Activated naive CD8-positive, alpha-beta T cell treated with anti-CD3 and anti-CD28 coated beads, Interleukin-2, amount 50 U/mL, for 16 hours (primary cell): ENCODE data around the gene DGCR8.
A peak's percentile ranks its signal among the peaks of the same experiment; 100 is the strongest.
"Not testable (repeated sequence)": the region's sequence is repeated elsewhere in the genome, so short reads cannot be mapped to it uniquely, and the experiment has no call there.

Experiments
- DNase-seq: peaks from one replicate; pipeline ENCODE4 v3.0.0-alpha.2; 2020; ENCODE audit warnings: low read depth, low spot score

DGCR8 gene

GRCh38 chr22:20066617-20067383 lies 13.2 kb upstream of the DGCR8 start:
- DNase-seq = no peak

DNA sequence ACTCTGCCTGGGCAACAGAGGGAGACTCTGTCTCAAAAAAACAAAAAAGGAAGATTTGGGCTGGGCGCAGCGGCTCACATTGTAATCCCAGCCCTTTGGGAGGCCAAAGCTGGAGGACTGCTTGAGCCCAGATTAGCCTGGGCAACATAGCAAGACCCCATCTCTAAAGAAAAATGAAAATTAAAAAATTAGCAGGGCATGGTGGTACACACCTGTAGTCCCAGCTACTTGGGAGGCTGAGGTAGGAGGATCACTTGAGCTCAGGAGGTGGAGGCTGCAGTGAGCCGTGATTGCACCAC lies 12.7 kb upstream of the DGCR8 start:
- not testable (repeated sequence) for DNase-seq

- DNase-seq = no peak
These were observed 11.4 kb upstream of the DGCR8 start for GRCh38 chr22:20068640-20069039.

- DNase-seq = no peak
These were observed 10.6 kb upstream of the DGCR8 start for GRCh38 chr22:20069331-20070042.

DNA sequence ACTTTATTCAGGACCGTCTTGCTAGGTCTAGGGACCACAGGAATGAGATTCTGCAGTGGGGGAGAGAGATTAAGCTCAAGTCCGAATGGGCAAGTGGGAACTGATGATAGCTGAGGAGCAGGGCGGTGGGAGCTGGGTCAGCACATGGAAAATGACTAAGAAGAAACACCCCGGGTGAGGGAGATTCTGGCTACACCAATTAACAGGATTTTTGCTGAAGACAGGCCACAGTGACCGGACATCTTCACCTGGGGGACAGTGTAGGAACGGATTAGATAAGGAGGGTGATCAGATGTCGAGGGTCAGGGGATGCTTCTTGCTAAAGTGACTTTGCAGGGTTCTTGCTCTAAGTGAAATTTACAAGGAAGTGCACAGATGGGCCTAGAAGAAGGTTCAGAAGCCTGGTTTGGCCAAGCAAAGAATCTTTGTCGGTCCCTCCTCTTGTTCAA lies 8.5 kb upstream of the DGCR8 start:
- no peak for DNase-seq

DNA sequence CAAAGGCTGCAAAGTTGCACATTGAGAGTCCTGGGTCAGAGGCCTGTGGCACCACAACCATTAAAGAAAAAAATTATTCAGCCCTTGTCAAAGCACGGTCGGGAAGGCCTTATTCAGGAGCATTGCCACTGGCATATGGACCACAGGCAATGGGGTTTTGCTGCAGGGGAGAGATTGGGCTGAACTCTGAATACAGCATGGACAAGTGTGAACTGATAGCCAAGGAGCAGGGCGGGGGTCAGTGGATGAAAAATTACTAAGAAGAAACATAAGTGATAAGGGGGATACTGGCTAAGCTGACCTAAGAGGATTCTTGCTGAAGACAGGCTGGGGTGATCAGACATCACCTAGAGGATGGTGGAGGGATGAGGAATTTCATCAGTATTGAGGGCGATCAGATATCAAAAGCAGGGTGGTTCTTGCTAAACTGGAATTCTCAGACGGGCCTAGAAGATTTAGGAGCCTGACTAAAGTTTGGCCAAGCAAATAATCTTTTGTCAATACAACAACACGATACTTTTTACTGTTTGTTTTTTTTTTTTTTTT lies 3.3 kb upstream of the DGCR8 start:
- no peak for DNase-seq

DNA sequence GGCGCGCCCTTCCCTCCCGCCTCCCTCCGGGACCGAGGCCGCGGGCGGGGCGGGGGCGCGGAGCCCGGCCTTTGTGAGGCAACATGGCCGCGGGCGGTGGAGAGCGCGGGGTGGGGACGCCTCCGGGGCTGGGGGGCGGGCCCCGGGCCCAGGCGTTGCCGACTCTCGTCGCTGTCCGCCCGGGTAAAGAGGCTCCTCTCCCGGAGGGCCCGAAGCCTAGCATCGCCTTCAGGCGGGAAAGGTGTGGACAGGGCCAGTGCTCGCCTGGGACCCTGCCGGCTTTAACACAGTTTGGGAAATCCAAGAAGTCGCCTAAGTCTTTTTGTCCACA lies 369 bp downstream of the DGCR8 start:
- DNase-seq = peak; percentile 36

DNA sequence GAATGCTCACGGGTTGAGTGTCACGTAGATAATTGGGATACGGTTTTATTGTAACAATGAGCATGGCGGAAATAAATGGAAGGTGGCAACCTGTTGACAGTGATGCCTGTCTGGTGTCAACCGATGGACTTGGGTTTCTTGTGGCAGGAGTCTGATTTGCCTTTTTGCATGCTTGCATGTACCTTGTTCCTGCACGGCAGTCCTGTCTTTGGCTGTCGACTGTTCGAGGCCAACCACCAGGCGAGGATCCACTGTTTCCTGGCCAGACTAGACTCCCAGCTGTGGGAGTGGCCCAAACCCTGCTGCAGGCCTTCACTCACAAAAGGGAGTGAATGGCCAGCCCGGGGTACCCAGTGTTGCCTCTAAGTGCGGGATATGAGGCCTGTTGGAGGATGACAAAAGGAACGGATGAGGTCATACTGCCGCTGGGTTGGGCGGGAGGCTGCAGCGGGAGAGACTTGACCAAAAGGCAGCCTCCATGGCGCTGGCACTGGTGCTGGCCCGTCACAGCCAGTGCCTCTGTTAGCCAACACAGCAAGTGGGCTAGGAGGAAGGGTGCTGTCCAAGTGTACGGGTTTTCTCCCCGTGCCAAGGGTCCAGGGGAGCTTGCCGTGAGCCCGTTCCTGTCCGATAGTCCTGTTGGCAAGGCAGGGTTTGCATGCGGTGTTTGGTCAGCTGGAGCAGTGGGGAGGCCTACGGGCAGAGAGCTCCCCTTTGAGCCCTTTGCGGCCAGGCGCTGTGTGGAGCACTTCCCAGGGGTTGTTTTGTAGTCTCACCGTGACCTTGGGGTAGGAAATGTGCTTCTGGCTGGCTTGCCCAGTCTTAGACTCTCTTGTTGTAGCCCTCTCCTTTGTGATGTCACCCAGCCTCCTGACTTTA lies 974 bp downstream of the DGCR8 start:
- no peak for DNase-seq

GRCh38 chr22:20083157-20083890 lies 3.3 kb downstream of the DGCR8 start:
- no peak for DNase-seq

DNA sequence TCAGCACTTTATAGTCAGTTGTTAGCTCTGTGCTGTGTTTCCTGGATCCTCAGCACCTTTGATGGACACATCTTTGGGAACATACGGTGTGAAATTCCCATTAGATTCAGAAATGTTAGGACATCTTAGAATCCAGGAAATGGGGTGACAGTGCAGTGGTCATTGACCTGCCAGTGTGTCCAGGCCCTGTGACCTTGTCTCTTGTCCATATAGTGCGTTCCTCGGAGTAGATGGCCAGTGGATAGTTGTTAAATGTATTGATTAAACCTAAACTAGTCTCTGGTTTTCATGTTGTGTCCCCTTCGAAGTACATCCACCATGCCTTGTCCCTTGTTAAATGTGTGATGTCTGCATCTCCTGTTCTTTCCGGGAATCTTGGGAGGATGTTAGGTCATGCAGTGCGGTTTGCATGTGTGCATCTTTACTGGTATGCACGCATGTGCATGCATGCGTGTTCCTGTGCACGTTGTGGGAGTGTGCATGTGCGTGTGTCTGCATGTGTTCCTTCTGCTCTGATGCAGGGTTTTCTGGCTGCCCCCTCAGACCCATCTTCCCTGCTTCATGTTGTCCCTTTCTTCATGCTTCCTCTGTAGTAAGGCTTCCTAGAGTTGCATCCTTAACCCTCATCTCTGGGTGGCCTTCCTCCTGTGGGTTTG lies 4.0 kb downstream of the DGCR8 start:
- no peak for DNase-seq

- no peak for DNase-seq
These were observed 4.7 kb downstream of the DGCR8 start for GRCh38 chr22:20084547-20085413.

DNA sequence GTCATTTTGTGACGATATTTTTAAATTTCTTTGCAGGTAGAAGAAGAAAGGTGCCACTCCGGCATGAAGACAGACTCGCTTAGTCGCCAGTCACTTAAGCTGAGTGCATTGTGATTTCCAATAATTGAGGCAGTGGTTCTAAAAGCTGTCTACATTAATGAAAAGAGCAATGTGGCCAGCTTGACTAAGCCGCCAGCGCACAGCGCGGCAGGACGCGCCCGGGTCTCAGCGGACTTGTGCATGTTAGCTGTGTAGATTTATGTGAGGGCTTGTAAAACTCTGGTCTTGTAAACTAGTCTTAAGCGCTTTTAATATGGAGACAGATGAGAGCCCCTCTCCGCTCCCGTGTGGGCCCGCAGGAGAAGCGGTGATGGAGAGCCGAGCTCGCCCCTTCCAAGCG lies 5.6 kb downstream of the DGCR8 start:
- DNase-seq = no peak

DNA sequence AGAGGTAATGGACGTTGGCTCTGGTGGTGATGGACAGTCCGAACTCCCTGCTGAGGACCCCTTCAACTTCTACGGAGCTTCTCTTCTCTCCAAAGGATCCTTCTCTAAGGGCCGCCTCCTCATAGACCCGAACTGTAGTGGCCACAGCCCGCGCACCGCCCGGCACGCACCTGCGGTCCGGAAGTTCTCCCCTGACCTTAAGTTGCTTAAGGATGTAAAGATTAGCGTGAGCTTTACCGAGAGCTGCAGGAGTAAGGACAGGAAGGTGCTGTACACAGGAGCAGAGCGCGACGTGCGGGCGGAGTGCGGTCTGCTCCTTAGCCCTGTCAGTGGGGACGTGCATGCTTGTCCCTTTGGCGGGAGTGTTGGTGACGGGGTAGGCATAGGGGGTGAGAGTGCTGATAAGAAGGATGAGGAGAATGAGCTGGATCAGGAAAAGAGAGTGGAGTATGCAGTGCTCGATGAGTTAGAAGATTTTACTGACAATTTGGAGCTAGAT lies 6.1 kb downstream of the DGCR8 start:
- no peak for DNase-seq

GRCh38 chr22:20086763-20087162 lies 6.7 kb downstream of the DGCR8 start:
- no peak for DNase-seq

DNA sequence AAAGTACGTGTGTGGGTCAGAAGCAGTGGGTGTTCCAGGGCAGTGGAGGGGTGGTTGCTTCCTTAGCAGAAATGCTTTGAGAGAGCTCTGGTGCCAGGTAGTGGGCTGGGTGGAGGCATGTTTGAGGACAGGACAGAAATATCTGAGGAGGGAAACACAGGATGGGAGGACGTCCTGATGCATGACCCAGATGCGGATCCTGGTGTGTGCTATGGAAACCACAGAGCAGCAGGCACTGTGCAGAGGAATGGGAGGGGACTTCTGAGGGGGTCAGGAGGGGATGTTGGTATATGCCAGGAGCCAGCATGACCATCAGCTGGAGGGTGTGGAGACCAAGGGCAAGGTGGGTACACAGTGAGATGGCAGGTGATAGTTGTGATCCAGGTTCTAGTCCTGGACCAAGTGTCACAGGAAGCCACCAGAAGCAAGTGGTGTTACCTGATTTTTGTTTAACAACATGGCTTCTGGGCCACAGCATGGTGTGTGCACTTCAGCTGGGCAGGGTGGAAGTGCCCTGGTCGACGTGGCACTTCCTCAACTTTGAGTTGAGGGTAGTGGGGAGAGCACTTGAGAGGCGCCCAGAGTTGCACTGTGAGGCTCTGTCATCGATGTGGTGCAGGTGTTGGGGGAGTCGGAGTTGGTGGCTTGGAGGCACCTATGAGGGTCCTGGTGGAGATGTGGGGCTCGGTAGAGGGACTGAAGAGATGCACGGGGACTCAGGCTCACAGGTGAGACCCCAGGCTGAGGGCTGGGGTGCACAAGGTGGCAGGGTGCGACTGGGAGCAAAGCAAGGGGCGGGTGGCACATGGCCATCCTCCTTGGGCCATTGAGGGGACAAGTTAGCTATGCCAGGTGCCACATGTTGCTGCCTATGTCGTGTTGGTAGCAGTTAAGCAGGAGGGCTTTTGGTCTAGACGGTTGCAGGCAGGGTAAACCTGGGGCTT lies 7.5 kb downstream of the DGCR8 start:
- no peak for DNase-seq

- DNase-seq = no peak
These were observed 8.2 kb downstream of the DGCR8 start for GRCh38 chr22:20088263-20088648.

DNA sequence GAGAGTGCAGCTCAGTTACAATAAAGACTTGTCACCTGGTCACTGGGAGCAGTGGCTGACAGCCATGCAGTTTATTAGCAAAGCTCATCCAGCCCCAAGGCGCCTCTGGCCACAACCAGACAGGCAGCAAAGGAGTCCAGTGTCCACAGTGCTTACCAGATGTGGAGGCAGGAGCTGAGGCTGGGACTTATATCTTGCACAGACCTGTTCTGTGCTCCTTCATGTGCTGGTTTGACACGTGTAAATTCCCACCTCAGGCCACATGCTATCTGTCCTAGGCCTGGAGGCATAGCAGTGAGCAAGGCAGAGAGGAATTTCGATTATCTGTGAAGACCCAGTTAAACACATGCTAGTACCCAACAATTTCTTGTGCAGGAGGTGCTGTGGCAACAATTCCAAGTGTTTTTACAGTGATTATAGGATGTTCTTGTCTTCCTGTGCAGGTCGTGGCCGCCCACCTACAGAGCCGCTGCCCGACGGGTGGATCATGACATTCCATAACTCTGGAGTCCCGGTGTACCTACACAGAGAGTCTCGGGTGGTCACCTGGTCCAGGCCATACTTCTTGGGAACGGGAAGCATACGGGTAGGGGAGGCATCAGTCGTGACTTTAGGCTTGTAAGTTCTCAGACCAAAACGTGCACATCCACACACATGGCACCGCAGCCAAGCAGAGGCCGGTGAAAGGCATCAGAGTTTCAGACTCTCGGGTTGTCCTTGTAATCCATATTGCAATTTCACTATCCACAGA lies 9.4 kb downstream of the DGCR8 start:
- no peak for DNase-seq
